Vagina (tissue), 2 donors: ENCODE measurements around the gene GPR176. TPM values are rescaled to one million over a fixed set of nuclear protein-coding genes. Genes with fewer than 3 reads are reported as not detected.

Experiments
- DNase-seq, 2 donors: peaks; one replicate each; pipeline ENCODE4 v3.0.0-alpha.2; 2017; ENCODE audit errors: extremely low spot score in 2 of 2
- H3K27ac ChIP-seq: fragments of 200-600 bp; sonication (generic); one replicate; pipeline ENCODE4 v1.5.1; 2019
- H3K27me3 ChIP-seq: fragments of 200-600 bp; sonication (generic); one replicate; pipeline ENCODE4 v1.5.1; 2019
- H3K36me3 ChIP-seq, 2 donors: fragments of 200-600 bp; sonication (generic); one replicate each; pipeline ENCODE4 v1.5.1; 2017 to 2019
- H3K4me1 ChIP-seq: fragments of 200-600 bp; sonication (generic); one replicate; pipeline ENCODE4 v1.5.1; 2019
- H3K4me3 ChIP-seq, 2 donors: fragments of 200-600 bp; sonication (generic); 1 replicate in 1 of 2; 2 replicates in 1 of 2; pipeline ENCODE4 v1.5.1; 2016 to 2019
- H3K9me3 ChIP-seq: fragments of 200-600 bp; sonication (generic); one replicate; pipeline ENCODE4 v1.5.1; 2019
- CTCF ChIP-seq, 3 experiments: fragments of 450-650 bp in 2 of 3; fragments of 200-600 bp in 1 of 3; sonication (generic) in 1 of 3; IDR thresholded peaks; one replicate each; pipeline ENCODE4 v1.5.1; 2017 to 2019; ENCODE audit warnings: antibody characterized with exemption in 3 of 3, mild to moderate bottlenecking in 2 of 3, moderate library complexity in 2 of 3
- POLR2A ChIP-seq, 2 donors: fragments of 450-650 bp; IDR thresholded peaks; one replicate each; pipeline ENCODE4 v1.6.1; 2017; ENCODE audit warnings: antibody characterized with exemption in 2 of 2, mild to moderate bottlenecking in 2 of 2, moderate library complexity in 2 of 2
- POLR2AphosphoS5 ChIP-seq, 2 donors: sonication (generic); formaldehyde crosslinking; IDR thresholded peaks; one replicate each; pipeline ENCODE4 v1.9.0; 2017; ENCODE audit warnings: antibody characterized with exemption in 2 of 2, mild to moderate bottlenecking in 2 of 2, low read depth in 1 of 2; ENCODE audit not compliant: insufficient read depth in 1 of 2
- intact Hi-C: fragments of 100-400 bp; cut with DNase I; formaldehyde crosslinking; loops from one replicate; pipeline ENCODE4 v1.15.1; 2023
- total RNA-seq: library from RNA; depleted of rRNA; stranded (reverse); fragments of >200 nt; gene quantifications from one replicate; pipeline ENCODE4 v1.2.3, GENCODE V29; 2016

The GPR176 gene
- total RNA-seq, 1 donor from 2014 or later, result 5.4 TPM

- Histone ChIP-seq H3K27ac (no peak overlapping the region), H3K4me1 (no peaks in the 10 kb centered on the region), H3K9me3 (no peaks in the 10 kb centered on the region), H3K36me3 (no peaks in the 10 kb centered on the region), H3K4me3 (no peak overlapping the region), H3K27me3 (no peaks in the 10 kb centered on the region)
- no peak for TF ChIP-seq POLR2A (IDR thresholded peaks at IDR 0.05)
- no peak for TF ChIP-seq CTCF (IDR thresholded peaks at IDR 0.05)
- TF ChIP-seq POLR2AphosphoS5 (IDR thresholded peaks at IDR 0.05; ENCODE audit: insufficient read depth in 1 of 2, low read depth in 1 of 2), result no peak
- intact Hi-C loops, result no loop called here
- DNase-seq, result no peak
Observed at GRCh38 chr15:39868396-39868795, 51.7 kb downstream of the GPR176 start.

- Histone ChIP-seq H3K9me3 (no peaks in the 10 kb centered on the region), H3K27me3 (no peaks in the 10 kb centered on the region), H3K4me1 (no peaks in the 10 kb centered on the region), H3K36me3 (no peaks in the 10 kb centered on the region), H3K4me3 (no peak overlapping the region), H3K27ac (no peak overlapping the region)
- TF ChIP-seq POLR2AphosphoS5 (IDR thresholded peaks at IDR 0.05; ENCODE audit: insufficient read depth in 1 of 2, low read depth in 1 of 2) (no peak), CTCF (IDR thresholded peaks at IDR 0.05) (no peak), POLR2A (IDR thresholded peaks at IDR 0.05) (no peak)
- no peak for DNase-seq
- intact Hi-C loops, result no loop called here
Observed at GRCh38 chr15:39864116-39864515, 56.0 kb downstream of the GPR176 start.

GRCh38 chr15:39860871-39861270 is 59.2 kb downstream of the GPR176 start:
- Histone ChIP-seq H3K4me3 (no peak overlapping the region), H3K27ac (no peak overlapping the region), H3K9me3 (no peaks in the 10 kb centered on the region), H3K27me3 (no peaks in the 10 kb centered on the region), H3K4me1 (no peaks in the 10 kb centered on the region), H3K36me3 (no peaks in the 10 kb centered on the region)
- TF ChIP-seq POLR2A (IDR thresholded peaks at IDR 0.05) (no peak), CTCF (IDR thresholded peaks at IDR 0.05) (no peak), POLR2AphosphoS5 (IDR thresholded peaks at IDR 0.05; ENCODE audit: insufficient read depth in 1 of 2, low read depth in 1 of 2) (no peak)
- intact Hi-C loops, result no loop called here
- DNase-seq, result no peak

- Histone ChIP-seq H3K27me3 (no peaks in the 10 kb centered on the region), H3K4me3 (no peak overlapping the region), H3K27ac (no peak overlapping the region), H3K4me1 (no peaks in the 10 kb centered on the region), H3K36me3 (no peaks in the 10 kb centered on the region), H3K9me3 (no peaks in the 10 kb centered on the region)
- intact Hi-C loops, result no loop called here
- no peak for TF ChIP-seq CTCF (IDR thresholded peaks at IDR 0.05)
- no peak for TF ChIP-seq POLR2AphosphoS5 (IDR thresholded peaks at IDR 0.05; ENCODE audit: insufficient read depth in 1 of 2, low read depth in 1 of 2)
- no peak for TF ChIP-seq POLR2A (IDR thresholded peaks at IDR 0.05)
- no peak for DNase-seq
Observed at GRCh38 chr15:39860200-39860599, 59.9 kb downstream of the GPR176 start.

GRCh38 chr15:39859636-39860035 is 60.4 kb downstream of the GPR176 start:
- intact Hi-C loops, result no loop called here

More at GRCh38 chr15:39859636-39860035, 60.4 kb downstream of the GPR176 start:
- H3K27me3 ChIP-seq, result no peaks in the 10 kb centered on the region
- no peaks in the 10 kb centered on the region for H3K4me1 ChIP-seq
- H3K36me3 ChIP-seq, result no peaks in the 10 kb centered on the region
- TF ChIP-seq CTCF (IDR thresholded peaks at IDR 0.05), result no peak
- no peak for TF ChIP-seq POLR2AphosphoS5 (IDR thresholded peaks at IDR 0.05; ENCODE audit: insufficient read depth in 1 of 2, low read depth in 1 of 2)
- TF ChIP-seq POLR2A (IDR thresholded peaks at IDR 0.05), result no peak
- no peak overlapping the region for H3K4me3 ChIP-seq
- DNase-seq, result no peak
- no peak overlapping the region for H3K27ac ChIP-seq
- H3K9me3 ChIP-seq, result no peaks in the 10 kb centered on the region
